GM04503 (cell line): ENCODE results near the gene KRTAP6-3.

ENCODE experiments used
- DNase-seq: peaks from one replicate; pipeline ENCODE4 v3.0.0-alpha.2; 2012; ENCODE audit warnings: low read depth

The KRTAP6-3 gene

GRCh38 chr21:30592140-30592539 lies at the start of gene KRTAP6-3:
KRTAP6-3 (plus strand) TSS chr21:30592440; CDS start chr21:30592446, 6 bp downstream.
- no peak for DNase-seq

GRCh38 chr21:30552782-30553181 lies 39.5 kb upstream of the KRTAP6-3 start:
- no peak for DNase-seq

- no peak for DNase-seq
Observed at GRCh38 chr21:30555095-30555494, 37.1 kb upstream of the KRTAP6-3 start.

GRCh38 chr21:30561264-30561895 lies 30.9 kb upstream of the KRTAP6-3 start, which contains the start of gene KRTAP19-7:
KRTAP19-7 (minus strand) TSS chr21:30561314; CDS start chr21:30561289, 25 bp downstream.
- DNase-seq: no peak

GRCh38 chr21:30561957-30562356 lies 30.3 kb upstream of the KRTAP6-3 start:
- DNase-seq: no peak

- no peak for DNase-seq
Observed at GRCh38 chr21:30563072-30563471, 29.2 kb upstream of the KRTAP6-3 start.

GRCh38 chr21:30563630-30564029 lies 28.6 kb upstream of the KRTAP6-3 start:
- no peak for DNase-seq

- DNase-seq: no peak
Observed at GRCh38 chr21:30567617-30568016, 24.6 kb upstream of the KRTAP6-3 start.

- no peak for DNase-seq
Observed at GRCh38 chr21:30577766-30578165, 14.5 kb upstream of the KRTAP6-3 start.

GRCh38 chr21:30579346-30579745 lies 12.9 kb upstream of the KRTAP6-3 start:
- no peak for DNase-seq

GRCh38 chr21:30580132-30580531 lies 12.1 kb upstream of the KRTAP6-3 start:
- no peak for DNase-seq

- DNase-seq: no peak
Observed at GRCh38 chr21:30582870-30583269, 9.4 kb upstream of the KRTAP6-3 start.

GRCh38 chr21:30590297-30590696 lies 1.9 kb upstream of the KRTAP6-3 start, which contains the start of gene KRTAP22-2:
KRTAP22-2 (minus strand) TSS chr21:30590397.
- DNase-seq: no peak

- DNase-seq: no peak
Observed at GRCh38 chr21:30598802-30599201, 6.6 kb downstream of the KRTAP6-3 start, which contains the start of gene KRTAP6-2. KRTAP6-2 (minus strand) TSS chr21:30598902; CDS start chr21:30598874, 28 bp downstream.

GRCh38 chr21:30600787-30601186 lies 8.5 kb downstream of the KRTAP6-3 start, which contains the start of gene KRTAP22-1:
KRTAP22-1 (plus strand) TSS chr21:30601087.
- no peak for DNase-seq

GRCh38 chr21:30605968-30606367 lies 13.7 kb downstream of the KRTAP6-3 start:
- DNase-seq: no peak

- DNase-seq: no peak
Observed at GRCh38 chr21:30612132-30612531, 19.9 kb downstream of the KRTAP6-3 start.

- no peak for DNase-seq
Observed at GRCh38 chr21:30613836-30614235, 21.6 kb downstream of the KRTAP6-3 start, which contains the start of gene KRTAP6-1. KRTAP6-1 (minus strand) TSS chr21:30613930; CDS start chr21:30613904, 26 bp downstream.

- DNase-seq: no peak
Observed at GRCh38 chr21:30615199-30615598, 23.0 kb downstream of the KRTAP6-3 start.

GRCh38 chr21:30616125-30616524 lies 23.9 kb downstream of the KRTAP6-3 start, which contains the start of gene KRTAP20-1:
KRTAP20-1 (plus strand) TSS chr21:30616425; CDS start chr21:30616455, 30 bp downstream.
- DNase-seq: no peak

- no peak for DNase-seq
Observed at GRCh38 chr21:30620080-30620479, 27.8 kb downstream of the KRTAP6-3 start.

GRCh38 chr21:30620522-30620921 lies 28.3 kb downstream of the KRTAP6-3 start, which contains the start of gene KRTAP20-4:
KRTAP20-4 (plus strand) TSS chr21:30620627.
- DNase-seq: no peak

- DNase-seq: no peak
Observed at GRCh38 chr21:30623362-30623761, 31.1 kb downstream of the KRTAP6-3 start.
